Bone marrow (tissue), 2 donors: Measurements from ENCODE around the gene EIF1AD.
"Not testable (repeated sequence)": the region's sequence is repeated elsewhere in the genome, so short reads cannot be mapped to it uniquely, and the experiment has no call there.

Experiments
- DNase-seq, 2 donors: peaks; one replicate each; lab custom pipeline; 2025; lab: John Stamatoyannopoulos, UW

EIF1AD gene, protein sequence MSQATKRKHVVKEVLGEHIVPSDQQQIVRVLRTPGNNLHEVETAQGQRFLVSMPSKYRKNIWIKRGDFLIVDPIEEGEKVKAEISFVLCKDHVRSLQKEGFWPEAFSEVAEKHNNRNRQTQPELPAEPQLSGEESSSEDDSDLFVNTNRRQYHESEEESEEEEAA

DNA sequence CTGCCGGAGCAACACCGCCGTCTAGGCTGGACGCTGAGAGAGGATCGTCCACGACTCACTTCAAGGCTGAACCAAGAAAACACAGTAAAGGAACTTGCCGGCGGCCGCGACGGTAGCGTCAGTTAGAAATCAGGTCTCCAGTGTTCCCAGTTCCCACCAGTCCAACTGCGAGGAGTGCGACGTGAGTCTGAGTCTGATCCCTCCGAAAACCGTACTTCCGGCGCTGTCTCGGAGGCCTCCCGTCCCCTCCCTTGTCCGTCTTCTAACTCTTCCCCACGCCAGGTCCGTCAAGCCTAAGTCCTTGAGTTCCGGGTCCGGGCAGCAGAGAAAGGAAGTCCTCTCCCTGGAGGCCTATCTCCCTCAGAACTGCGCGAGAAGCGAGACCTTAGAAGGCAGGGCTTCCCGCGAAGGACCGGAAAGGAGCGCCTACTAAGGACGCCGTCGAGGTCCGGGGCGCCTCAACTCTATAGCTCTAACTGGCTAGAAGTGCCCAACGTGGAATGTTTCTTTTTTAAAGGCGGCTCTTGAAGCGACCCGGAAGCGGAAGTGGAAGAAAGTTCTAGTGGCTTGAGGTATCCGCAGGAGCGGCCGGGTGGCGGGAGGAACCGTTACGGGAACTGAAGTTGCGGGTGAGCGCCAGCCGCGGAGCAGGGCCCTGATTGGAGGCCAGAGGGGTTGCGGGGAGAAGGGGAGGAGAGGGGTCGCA, at the start of gene EIF1AD, which contains the start of gene BANF1:
Gene EIF1AD, minus strand, starts transcription at position 216 of the 706 bp plus-strand sequence. CDS start 1,768 bp downstream, outside the sequence.
Gene BANF1, plus strand, starts transcription at position 562 of the 706 bp plus-strand sequence. CDS start 748 bp downstream, outside the sequence.
- peak; percentile 92 to 100 for DNase-seq

DNA sequence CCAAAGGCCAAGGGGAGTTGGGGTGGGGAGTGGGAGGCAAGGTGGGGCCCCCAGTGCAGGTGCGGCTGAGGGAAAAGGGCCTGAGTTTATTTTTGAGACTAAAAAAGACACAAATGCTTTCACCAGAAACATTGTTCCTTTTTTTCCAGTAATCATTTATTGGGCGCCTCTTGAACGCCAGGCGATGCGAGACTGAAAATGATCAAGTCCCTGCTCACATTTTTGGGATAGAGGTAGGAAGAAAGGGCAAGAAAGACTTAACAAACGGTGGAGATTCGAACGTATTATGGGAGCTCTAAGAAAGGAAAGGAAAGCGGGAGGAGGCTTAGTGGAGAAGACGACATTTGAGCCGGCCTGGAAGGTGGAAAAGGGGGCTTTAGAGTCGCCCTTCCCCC, 49.4 kb upstream of the EIF1AD start:
- DNase-seq = no peak

DNA sequence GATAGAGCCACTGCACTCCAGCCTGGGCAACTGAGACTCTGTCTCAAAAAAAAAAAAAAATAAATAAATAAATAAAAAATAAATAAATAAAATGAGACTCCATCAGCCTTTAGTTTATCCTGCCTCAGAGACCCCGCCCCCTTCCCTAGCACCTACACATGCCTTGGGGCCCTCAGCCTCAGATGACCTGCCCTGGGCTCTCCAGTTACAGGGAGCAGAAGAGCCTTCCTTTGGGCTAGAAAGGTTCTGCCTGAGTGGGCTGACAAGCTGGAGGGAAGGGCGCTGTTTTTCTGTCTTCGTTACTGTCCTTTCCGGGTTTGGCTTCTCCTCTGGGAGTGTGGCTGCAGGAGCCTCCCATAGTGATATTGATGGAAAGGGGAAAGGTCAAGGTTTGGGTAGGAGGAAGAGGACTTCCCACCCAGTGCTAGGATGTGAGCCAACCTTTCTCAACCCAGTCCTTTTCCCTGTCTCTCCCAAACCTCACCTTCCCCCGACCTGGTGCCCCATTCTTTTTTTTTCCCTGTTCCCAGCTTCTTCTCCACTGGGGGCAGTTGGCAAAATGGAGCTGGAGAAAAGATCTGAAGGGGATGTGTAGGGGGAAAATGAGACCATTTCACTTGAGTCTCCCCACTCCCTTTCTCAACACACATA, 48.7 kb upstream of the EIF1AD start:
- DNase-seq = no peak

DNA sequence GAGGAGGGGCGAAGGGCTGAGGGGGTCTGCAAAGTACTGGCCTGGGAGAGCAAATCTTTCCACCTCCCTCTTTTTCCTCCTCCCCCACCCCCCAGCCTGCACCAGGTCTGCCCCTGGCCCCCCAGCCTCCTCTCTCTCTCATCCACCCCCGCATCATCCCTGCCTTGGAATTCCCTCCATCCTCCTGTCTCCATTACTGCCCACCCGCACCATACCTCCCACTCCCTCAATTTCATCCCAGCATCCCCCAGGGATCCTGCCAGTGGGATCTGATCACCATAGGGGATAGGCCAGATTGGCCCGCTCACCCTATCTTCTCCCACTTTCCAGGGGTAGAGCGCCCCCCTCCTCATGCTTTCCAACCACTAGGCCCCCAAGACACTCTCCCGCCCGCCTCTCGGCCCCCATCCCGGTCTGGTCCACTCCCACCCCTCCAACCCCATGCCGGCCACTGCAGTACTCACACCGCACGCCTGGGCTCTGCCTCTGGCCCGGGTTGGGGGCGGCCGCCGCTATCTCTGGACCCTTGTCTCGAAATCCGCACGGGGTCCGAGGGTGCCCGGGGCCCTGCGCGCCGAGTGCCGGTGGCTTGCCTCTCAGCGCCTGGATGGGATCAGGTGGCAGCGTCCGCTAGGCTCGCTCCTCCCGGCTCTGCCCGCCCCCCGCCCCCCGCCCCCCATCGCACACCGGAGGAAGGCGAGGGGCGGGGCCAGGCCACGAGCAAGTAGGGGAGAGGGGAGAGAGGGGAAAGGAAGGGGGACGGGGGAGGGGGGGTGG, 46.8 kb upstream of the EIF1AD start, which contains the start of gene GAL3ST3:
Gene GAL3ST3, minus strand, starts transcription at position 615 of the 777 bp plus-strand sequence. CDS start 3,746 bp downstream, outside the sequence.
- DNase-seq = no peak

DNA sequence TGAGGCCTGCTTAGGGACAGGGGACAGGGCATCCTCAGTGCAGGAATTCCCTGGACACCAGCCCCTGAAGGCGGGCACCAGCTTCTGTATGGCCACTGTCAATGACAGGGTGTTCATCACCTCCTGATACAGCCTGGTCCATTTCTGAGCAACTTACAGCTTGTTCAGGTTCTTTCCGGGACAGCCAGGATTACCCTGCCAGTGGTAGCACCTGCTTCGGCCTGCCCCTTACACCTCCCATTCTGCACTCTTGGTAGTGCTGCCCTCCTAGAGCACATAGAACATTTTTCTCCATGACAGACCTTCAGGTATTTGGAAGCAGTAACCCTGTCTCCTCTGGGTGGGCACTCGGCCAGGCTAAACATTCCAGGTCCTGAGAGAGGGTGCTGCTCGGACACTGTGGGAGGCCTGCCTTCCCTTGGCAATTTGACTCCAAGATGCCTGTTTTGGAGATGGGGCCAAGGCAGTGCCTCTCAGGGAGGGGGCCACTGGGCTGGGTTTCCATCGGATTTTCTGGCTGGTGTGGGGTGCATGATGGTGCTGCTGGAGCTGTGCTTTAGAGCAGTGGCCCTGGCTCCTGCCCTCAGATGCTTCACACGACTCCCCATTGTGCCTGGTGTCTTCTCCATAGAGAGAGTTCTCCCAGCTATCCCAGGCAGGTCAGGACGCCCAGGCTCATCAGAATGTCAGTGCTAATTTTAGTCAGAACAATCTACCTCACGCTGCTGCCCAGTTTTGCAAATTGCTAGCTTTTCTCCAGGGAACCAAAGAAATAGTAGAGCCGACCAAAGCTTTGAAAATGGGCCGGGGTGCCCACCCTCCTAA, 45.8 kb upstream of the EIF1AD start:
- DNase-seq = no peak

DNA sequence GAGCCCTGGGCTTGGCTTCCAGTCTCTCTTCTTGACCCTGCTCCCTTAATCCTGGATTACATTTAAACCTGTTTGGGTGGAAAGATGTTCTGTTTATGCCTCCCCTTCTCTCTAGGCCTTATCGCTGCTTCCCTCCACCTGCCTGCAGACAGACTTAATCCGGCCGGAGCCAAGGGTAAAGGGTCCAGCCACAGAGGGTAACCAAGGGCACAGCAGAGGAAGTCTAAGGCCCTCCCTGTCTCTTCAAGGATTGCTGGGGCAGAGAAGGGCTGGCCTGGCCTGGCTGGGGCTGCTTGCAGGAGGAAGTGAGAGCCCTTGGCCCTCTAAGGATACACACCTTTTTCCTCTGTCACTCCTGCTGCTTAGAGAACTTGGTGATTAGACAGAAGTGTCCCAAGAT, 44.9 kb upstream of the EIF1AD start:
- DNase-seq = no peak

DNA sequence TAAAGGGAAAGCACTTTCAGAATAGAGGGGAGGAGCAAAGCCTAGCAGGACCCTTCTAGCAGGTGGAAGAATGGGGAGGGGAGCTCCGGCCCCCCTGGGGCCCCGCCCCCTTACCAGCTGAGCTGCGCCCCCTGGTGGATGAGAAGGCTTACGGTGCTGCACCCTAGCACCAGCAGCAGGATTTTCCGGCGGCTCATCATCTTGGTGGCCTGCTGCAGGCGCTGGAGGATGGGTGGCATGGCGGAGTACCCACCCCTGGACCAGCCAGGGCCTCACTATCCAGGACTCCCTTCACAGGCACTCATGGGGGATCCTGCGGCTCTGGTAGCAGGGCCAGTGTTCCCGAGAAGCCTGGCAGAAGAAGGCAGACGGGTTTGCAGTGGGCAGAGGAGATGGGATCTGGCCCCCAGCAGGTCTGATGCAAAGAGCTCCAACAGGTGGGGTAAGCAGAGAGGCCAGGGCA, 43.3 kb upstream of the EIF1AD start:
- peak; percentile 13 to 53 for DNase-seq

DNA sequence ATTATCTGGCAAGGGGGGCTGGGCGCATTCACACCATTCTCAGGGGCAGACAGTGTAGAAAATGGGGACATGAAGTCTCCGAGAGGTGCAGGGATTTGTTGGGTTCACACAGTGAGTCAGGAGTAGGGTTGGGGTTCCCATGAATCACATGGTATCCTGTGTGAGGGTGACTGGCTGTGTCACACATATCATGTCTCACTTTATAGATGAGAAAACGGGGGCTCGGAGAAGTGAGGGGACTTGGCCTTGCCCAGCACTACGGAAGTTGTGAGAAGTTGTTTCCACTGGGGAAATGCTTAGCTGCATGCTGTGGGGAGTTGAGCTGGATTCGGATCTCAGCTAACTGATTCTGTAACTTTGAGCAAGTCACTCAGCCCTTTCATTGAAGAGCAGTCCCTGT, 42.8 kb upstream of the EIF1AD start:
- DNase-seq = no peak

DNA sequence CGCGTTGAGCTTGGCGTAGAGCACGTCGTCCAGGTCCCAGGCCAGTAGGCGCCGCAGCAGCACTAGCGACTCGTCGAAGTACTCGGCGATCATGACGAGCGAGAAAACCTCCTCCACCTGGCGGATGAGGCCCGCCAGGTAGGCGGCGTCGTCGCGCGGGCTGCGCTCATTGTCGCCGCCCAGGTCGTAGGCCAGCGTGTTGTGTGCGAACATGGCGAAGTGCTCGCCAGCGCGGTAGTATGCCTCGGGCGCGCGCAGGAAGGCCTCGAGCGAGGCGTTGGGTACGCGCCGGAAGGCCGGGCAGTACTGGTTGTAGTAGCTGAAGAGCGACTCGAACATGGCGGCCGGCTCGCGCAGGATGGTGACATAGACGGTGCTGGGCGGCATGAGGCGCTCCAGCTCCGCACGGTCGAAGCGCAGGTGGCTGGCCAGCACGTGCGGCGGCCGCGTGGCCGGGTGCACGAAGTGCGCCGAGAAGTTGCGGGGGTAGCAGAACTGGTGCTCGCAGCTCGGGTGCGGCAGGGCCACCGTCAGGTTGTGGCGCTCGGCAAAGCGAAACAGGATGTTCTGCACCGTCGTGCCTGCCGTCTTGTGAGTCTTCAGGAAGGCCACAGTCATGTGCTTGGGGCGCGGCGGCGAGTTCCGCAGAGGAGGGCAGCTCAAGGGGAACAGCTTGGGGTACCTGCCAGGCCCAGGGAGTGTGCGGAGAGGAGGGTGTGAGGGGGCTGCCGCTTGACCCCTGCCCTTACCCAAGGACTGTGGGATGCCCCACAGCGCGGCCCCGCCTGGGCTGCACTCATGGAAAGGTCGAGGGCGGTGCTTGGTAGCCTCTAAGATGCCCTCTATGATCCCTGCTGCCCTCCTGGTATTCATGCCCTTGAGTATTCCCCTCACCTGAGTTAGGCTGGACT, 41.3 kb upstream of the EIF1AD start:
- DNase-seq = no peak

DNA sequence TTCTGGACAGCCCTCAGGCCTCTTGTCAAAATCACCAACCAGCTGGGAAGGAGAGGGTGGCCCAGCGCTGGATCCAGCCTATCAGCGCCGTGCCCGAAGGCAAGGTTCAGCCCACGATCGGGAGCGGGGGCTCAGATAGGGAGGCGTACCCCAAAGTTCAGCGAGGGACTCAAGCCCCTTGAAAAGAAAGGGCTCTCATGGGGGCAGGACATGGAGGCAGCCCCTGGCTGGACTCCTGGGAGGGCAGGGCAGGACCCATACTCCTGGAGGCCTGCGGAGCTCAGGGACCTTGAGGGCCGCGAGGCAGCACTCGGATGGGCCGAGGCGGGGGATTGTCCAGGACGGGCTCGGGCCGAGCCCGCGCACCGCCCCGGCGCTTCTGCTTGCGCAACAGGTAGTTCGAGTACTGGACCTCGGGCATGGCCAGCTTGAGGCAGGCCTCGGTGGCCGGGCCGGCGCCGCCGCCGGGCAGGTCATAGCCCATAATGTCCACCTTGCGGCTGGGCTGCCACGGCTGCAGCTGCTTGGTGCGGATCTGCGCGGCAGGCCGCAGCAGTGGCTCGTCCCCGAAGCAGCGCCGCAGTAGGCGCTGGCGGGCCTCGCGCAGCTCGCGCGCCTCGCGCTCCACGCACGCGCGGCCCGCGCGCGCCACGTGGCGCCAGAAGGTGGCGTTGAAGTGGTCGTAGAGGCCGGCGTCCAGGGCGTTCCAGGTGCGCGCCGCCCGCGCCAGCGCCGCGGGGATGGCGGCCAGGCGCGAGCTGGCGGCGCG, 40.5 kb upstream of the EIF1AD start:
- no peak for DNase-seq

DNA sequence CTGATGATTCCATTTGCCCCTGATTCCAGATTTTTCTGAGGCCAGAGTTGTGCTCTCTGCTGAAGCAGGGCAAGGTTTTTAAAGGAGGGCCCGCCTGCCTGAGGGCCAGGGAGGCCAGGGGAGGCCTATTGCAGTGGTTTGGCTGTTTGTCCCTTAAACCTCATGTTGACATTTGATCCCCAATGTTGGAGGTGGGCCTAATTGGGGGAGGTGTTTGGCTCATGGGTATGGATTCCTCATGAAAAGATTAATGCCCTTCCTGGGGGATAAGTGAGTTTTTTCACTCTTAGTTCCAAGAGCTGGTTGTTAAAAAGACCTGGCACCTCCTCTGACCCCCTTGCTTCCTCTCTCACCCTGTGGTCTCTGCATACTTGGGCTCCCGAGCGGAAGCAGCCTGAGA, 37.8 kb upstream of the EIF1AD start:
- no peak for DNase-seq

DNA sequence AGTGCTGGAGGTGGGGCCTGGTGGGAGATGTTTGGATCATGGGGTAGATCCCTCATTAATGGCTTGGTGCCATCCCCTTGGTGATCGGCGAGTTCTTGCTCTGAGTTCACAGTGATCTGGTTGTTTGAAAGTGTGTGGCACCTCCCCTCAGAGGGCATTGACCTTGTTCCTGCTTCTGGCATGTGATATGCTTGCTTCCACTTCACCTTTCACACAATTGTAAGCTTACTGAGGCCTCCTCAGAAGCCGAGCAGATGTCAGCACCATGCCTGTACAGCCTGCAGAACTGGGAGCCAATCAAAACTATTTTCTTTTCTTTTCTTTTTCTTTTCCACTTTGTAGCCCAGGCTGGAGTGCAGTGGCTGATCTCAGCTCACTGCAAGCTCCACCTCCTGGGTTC, 35.4 kb upstream of the EIF1AD start:
- DNase-seq = no peak

DNA sequence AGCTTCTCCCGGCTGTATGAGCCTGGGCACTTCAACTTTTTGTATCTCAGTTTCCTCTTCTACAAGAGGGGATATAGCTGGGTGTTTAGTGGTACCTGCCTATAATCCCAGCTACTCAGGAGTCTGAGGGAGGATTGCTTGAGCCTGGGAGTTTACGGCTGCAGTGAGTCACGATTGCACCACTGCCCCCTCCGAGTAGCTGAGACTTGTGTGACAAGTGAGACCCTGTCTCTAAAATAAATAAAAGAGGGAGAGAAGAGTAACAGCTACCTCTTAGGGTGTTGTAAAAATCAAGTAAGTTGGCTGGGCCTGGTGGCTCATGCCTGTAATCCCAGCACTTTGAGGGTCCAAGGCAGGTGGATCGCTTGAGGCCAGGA, 34.4 kb upstream of the EIF1AD start:
- no peak for DNase-seq

DNA sequence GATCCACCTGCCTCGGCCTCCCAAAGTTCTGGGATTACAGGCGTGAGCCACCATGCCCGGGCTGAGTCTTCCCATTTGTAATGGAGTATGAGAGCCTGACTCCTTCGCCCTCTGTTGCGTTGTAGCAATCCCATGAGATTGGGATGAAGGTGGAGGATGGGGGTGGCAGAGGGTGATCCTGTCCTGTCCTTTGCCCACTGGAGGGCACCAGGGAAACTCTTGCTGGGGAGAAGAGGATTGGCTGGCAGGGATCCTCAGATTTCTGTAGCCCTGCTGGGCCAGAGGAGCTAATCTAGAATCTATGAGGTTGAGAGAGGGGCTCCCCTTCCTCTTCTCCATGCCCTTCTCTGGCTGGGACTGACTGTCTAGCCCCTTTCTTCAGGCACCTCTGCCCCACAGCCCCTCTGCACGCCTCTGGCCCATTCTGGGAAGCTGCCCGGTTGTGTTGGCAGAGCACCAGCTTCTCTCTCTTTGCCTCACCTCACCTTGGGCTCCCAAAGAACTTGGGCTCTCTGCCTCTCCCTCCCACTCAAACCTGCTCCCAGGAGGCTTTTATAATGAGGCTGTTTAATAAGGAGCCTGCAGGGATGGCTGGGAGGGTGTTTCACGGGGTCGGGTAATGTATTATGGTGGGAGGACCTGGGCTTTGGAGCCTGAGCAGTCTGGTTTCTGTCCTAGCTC, 33.8 kb upstream of the EIF1AD start:
- DNase-seq = no peak

DNA sequence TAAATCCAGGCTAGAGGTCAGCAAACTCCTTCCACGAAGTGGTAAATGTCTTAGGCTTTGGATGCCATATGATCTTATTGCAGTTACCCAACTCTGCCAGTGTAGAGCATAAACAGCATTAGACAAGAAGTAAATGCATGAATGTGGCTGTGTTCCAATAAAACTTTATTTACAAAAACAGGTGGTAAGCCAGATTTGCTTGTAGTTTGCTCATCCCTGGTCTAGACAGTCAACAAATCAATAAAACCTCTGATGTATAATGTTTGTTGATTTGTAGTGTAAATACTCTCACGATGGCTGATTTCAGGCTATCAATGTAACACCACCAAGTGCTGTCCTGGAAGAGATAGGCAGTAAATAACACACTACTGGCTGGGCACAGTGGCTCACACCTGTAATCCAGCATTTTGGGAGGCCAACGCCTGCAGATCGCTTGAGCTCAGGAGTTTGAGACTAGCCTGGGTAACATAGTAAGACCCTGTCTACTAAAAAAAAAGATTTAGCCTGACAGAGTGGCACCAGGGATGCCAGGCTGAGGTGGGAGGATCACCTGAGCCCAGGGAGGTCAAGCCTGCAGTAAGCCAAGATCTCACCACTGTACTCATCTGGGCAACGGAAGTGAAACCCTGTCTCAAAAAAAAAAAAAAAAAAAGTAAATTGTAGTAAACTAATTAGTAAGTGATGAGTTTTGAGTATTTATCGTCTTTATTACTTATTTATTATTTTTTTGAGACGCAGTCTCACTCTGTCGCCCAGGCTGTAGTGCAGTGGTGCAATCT, 31.2 kb upstream of the EIF1AD start:
- DNase-seq = no peak

DNA sequence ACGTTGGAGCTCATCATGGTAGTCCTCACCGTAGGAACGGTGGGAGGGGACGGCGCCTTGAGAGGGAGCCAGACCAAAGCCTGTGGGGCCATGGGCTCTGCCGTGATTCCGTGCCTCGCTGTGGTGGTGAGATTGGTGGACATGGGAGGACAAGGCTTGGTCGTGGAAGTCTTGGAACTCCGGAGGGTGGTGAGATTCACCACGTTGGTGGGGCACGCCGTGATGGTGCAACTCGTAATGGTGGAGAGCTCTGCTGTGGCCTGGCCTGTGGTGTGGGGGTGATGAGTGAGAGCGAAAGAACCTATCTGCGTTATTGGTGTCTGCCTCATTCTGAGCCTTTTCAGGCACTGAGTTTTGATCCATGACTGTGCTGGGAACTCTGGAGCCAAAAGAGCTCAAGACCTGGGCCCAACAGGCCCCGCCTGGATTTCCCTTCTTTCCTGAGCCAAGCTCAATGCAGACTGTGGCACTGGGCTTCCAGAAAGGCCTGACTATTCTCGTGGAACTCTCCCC, 24.1 kb upstream of the EIF1AD start, which contains the start of gene CATSPER1:
Gene CATSPER1, minus strand, starts transcription at position 463 of the 513 bp plus-strand sequence. Its CDS starts 100 bp downstream, at position 363.
- no peak for DNase-seq

DNA sequence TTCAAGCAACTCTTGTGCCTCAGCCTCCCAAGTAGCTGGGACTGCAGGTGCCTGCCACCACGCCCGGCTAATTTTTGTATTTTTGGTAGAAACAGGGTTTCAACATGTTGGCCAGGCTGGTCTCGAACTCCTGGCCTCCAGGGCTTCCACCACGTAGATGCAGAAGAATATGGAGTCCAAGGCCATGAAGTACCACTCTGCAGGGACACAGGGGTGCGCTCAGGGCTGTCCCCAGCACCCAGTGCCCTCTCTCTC, 21.2 kb upstream of the EIF1AD start:
- DNase-seq = not testable (repeated sequence)
